Pancreas (tissue), 10 donors: ENCODE results near the gene IL5. TPM values are rescaled to one million over a fixed set of nuclear protein-coding genes. Genes with fewer than 3 reads are reported as not detected.
"Not testable (repeated sequence)": the region's sequence is repeated elsewhere in the genome, so short reads cannot be mapped to it uniquely, and the experiment has no call there.

ENCODE experiments used
- ATAC-seq, 4 donors: fragments of 200-7000 bp; cut with Tn5 transposase; one replicate each; pipeline versions ENCODE4 v1.8.0 to v1.9.1; 2020; ENCODE audit warnings: mild to moderate bottlenecking in 4 of 4, moderate library complexity in 4 of 4
- DNase-seq, 6 donors: peaks; one replicate each; pipeline ENCODE4 v3.0.0-alpha.2; 2020
- FAIRE-seq: peaks from 2 replicates; lab custom pipeline; 2012; peaks lifted over from hg19 to GRCh38; lab: Jason Lieb, UNC
- H3K27ac ChIP-seq, 4 donors: fragments of 200-600 bp; sonication (generic); 1 replicate in 3 of 4; 2 replicates in 1 of 4; pipeline versions ENCODE4 v1.5.0 to v1.8.0; 2020
- H3K27me3 ChIP-seq, 4 donors: fragments of 200-600 bp; one replicate each; pipeline ENCODE4 v1.8.0; 2021
- H3K36me3 ChIP-seq, 3 donors: fragments of 200-600 bp; sonication (generic) in 1 of 3; one replicate each; pipeline versions ENCODE4 v1.5.0 to v1.8.0; 2020 to 2021
- H3K4me1 ChIP-seq, 3 donors: fragments of 200-600 bp; one replicate each; pipeline ENCODE4 v1.8.0; 2021
- H3K4me3 ChIP-seq, 4 donors: fragments of 200-600 bp; sonication (generic) in 2 of 4; one replicate each; pipeline versions ENCODE4 v1.5.0 to v1.8.0; 2020 to 2021
- H3K9me3 ChIP-seq, 4 donors: fragments of 200-600 bp; one replicate each; pipeline ENCODE4 v1.8.0; 2021
- CTCF ChIP-seq, 4 donors: fragments of 200-600 bp; sonication (generic) in 3 of 4; IDR thresholded peaks; one replicate each; pipeline versions ENCODE4 v1.5.0 to v1.8.0; 2021; ENCODE audit warnings: antibody characterized with exemption in 4 of 4
- WGBS, 2 donors: extraction: QIAGEN DNeasy Blood & Tissue Kit; methylation state at CpG; one replicate each; pipeline ENCODE4 v1.1.7; 2013; 5-methylcytosine and 5-hydroxymethylcytosine counted together
- intact Hi-C, 3 donors: fragments of 100-400 bp; cut with DNase I; formaldehyde crosslinking; loops; one replicate each; pipeline versions ENCODE4 v1.11.1 to v1.14.2; 2022
- polyA plus RNA-seq, 2 donors: library from polyadenylated mRNA; stranded (reverse); fragments of 200-250 nt; gene quantifications; one replicate each; pipeline ENCODE4 v1.2.3, GENCODE V29; 2013
- total RNA-seq, 6 donors: library from RNA; stranded (reverse); fragmentation: NEBNext Ultra II Directional in 4 of 6; extraction: Animal tissue kit (Norgen Biotek cat#: 25700) in 4 of 6; gene quantifications; one replicate each; pipeline versions ENCODE4 v1.2.1 to v1.2.4, GENCODE V29; 2021 to 2023
- donor health status: healthy with polysubstance abuse.
- donor health status: DM: no; HTN: no; CAD: no; lungs with moderate emphysema.
- donor health status: DM: no; HTN: no; CAD: no.
- donor health status: control.
- donor health status: control.
- donor health status: Bipolar disorder and iron deficiency.
- donor health status: DM: yes; HTN: yes; CAD: no.
- donor health status: DM: no; HTN: no; CAD: no.
- donor health status: DM: no; HTN: no; CAD: no.
- donor health status: DM: yes; HTN: yes; CAD: no.

IL5 gene
- total RNA-seq: not detected
- polyA plus RNA-seq: not detected

DNA sequence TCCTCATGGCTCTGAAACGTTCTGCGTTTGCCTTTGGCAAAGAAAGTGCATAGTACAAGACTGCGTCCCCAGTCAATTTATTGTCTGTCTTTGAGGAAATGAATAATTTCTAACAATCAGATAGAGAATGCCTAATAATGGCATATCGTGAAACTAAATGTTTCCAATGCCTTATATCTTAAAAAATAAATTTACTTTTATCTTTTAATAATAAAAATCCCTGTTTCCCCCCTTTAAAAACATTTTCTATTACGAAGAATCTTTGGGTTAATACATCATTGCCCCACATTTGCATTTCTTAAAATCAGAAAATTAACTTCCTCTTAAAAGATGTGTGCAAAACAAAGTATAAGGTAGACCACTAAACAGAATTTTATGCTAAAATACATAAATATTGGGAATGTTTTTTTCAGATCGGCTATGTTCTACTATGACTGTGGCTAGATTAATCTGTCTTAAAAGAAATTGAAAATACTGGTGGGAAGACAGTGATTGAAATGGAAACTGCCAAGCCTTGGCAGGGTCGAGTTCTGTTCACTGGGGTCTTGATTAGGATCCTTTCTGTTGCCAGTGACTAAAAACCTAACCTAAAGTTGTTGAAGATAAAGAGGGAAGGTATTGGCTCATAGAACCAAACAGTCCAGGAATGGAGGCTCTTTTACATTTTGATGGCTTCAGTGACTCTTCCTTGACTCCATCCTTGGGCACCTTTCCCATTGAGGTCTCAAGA is at the start of gene IL5:
Gene IL5, minus strand, starts transcription at position 51 of the 730 bp plus-strand sequence. Its CDS starts 44 bp downstream, at position 7.
- Histone ChIP-seq H3K36me3 (no peaks in the 10 kb centered on the region), H3K27ac (no peak within 1 kb of the TSS), H3K4me3 (no peak within 1 kb of the TSS), H3K27me3 (no peaks in the 10 kb centered on the region), H3K9me3 (no peaks in the 10 kb centered on the region), H3K4me1 (no peaks in the 10 kb centered on the region)
- 68 to 76% methylated on average over 7 of the region's 7 CpGs for WGBS, 2 donors
- DNase-seq: no peak
- FAIRE-seq: no peak
- intact Hi-C loops: no loop called here
- no peak for TF ChIP-seq CTCF (IDR thresholded peaks at IDR 0.05)
- no peak for ATAC-seq

DNA sequence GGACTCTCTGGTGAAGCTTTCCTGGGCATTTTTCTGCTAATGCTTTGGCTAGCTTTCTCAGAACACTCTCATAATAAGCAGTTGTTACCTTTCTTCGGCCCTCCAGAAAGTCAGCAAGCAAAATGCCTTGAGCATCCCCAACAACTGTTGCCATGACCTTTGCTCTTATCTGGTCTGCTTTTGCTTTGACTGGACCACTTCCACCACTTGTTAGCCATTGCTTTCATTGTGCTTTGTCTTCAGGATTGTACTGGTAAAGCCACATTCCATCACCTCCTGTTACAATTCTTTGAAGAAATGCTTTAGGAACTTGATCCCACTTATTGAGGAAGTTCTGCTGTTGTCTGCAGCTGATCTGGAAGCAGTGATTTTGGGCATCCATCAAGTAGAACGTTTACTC is 49.2 kb upstream of the IL5 start:
- no peak for TF ChIP-seq CTCF (IDR thresholded peaks at IDR 0.05)
- ATAC-seq: no peak
- H3K9me3 ChIP-seq: no peaks in the 10 kb centered on the region
- no peaks in the 10 kb centered on the region for H3K4me1 ChIP-seq
- FAIRE-seq: no peak
- intact Hi-C loops: no loop called here
- WGBS, 2 donors: 51 to 57% methylated on average over 2 of the region's 2 CpGs
- no peak for DNase-seq
- H3K4me3 ChIP-seq: no peak overlapping the region
- H3K27me3 ChIP-seq: no peaks in the 10 kb centered on the region
- no peak overlapping the region for H3K27ac ChIP-seq
- peaks cover 5 to 34% (median 7%) of the 10 kb centered on the region in 3 donors for H3K36me3 ChIP-seq

GRCh38 chr5:132591145-132591544 is 47.8 kb upstream of the IL5 start:
- no peaks in the 10 kb centered on the region for H3K27me3 ChIP-seq
- no peak overlapping the region for H3K27ac ChIP-seq
- peaks cover 0 to 30% (median 5%) of the 10 kb centered on the region in 3 donors for H3K36me3 ChIP-seq
- no peak overlapping the region for H3K4me3 ChIP-seq
- no peak for ATAC-seq
- no peak for TF ChIP-seq CTCF (IDR thresholded peaks at IDR 0.05)
- no peaks in the 10 kb centered on the region for H3K4me1 ChIP-seq
- no peak for FAIRE-seq
- intact Hi-C loops: no loop called here
- H3K9me3 ChIP-seq: no peaks in the 10 kb centered on the region
- no peak for DNase-seq
- WGBS, 2 donors: 88 to 90% methylated on average over 3 of the region's 3 CpGs

GRCh38 chr5:132589467-132589866 is 46.1 kb upstream of the IL5 start:
- ATAC-seq: no peak
- 91% methylated on average over 1 of the region's 1 CpG for WGBS, 2 donors
- no peak overlapping the region for H3K27ac ChIP-seq
- intact Hi-C loops: no loop called here
- peaks cover 0 to 28% (median 0%) of the 10 kb centered on the region in 3 donors for H3K36me3 ChIP-seq
- FAIRE-seq: no peak
- no peaks in the 10 kb centered on the region for H3K27me3 ChIP-seq
- TF ChIP-seq CTCF (IDR thresholded peaks at IDR 0.05): no peak
- no peaks in the 10 kb centered on the region for H3K4me1 ChIP-seq
- no peak for DNase-seq
- no peaks in the 10 kb centered on the region for H3K9me3 ChIP-seq
- H3K4me3 ChIP-seq: no peak overlapping the region

GRCh38 chr5:132586063-132586462 is 42.7 kb upstream of the IL5 start:
- DNase-seq: no peak
- H3K4me1 ChIP-seq: no peaks in the 10 kb centered on the region
- FAIRE-seq: no peak
- no peaks in the 10 kb centered on the region for H3K27me3 ChIP-seq
- no peak overlapping the region for H3K4me3 ChIP-seq
- intact Hi-C loops: no loop called here
- ATAC-seq: no peak
- H3K36me3 ChIP-seq: peaks cover 0 to 38% (median 0%) of the 10 kb centered on the region in 3 donors
- no peak for TF ChIP-seq CTCF (IDR thresholded peaks at IDR 0.05)
- H3K9me3 ChIP-seq: no peaks in the 10 kb centered on the region
- no peak overlapping the region for H3K27ac ChIP-seq

- ATAC-seq, DNase-seq, H3K27me3 ChIP-seq, FAIRE-seq, H3K4me1 ChIP-seq, H3K9me3 ChIP-seq, intact Hi-C loops, H3K27ac ChIP-seq, H3K4me3 ChIP-seq: not testable (repeated sequence)
- peaks cover 0 to 39% (median 0%) of the 10 kb centered on the region in 3 donors for H3K36me3 ChIP-seq
- WGBS, 2 donors: 86 to 97% methylated on average over 1 to 2 of the region's 2 CpGs
These were observed 41.2 kb upstream of the IL5 start for GRCh38 chr5:132584560-132584959.
